Measurements from ENCODE around the gene PHACTR1.

- TF ChIP-seq CTCF (IDR thresholded peaks at IDR 0.05) (no peak), POLR2A (IDR thresholded peaks at IDR 0.05) (no peak)
These were observed 115.7 kb downstream of the PHACTR1 start for GRCh38 chr6:12832226-12832735.
